ENCODE data around the gene MRPL21.

The MRPL21 gene

DNA sequence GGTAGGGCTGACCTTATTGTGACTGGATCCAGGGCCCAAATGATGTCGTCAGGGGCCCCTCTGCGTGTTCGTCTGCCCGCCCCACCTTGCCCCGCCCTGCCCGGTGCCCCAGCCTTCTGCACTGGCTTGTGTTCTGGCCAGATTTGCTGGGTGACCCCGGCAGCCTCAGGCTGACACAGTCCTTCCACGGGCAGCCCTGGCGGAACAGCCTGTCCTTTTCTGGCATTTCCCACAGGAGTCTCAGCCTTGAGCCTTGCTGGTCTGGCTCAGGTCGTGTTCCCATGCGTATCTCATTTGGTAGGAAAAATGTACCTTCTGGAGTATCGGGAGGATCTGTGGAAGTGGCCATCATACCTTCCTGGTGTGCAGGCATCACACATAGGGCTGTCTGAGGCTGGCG lies 31.0 kb upstream of the MRPL21 start:
- no peak for DNase-seq

DNA sequence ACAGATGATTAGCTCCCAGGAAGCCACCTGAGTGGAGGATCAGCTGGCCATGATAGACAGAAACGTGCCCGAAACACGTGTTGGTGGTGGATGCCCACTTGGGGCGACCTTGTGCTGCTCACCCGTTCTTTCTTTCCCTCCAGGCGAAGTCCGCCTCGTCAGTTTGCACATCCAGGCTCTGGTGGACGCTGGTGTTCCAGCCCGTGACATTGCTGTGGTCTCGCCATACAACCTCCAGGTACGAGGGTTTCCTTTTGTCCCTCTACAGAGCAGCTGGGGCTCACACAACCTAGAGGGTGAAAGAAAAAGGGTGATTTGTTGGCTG lies 30.7 kb upstream of the MRPL21 start:
- no peak for DNase-seq

DNA sequence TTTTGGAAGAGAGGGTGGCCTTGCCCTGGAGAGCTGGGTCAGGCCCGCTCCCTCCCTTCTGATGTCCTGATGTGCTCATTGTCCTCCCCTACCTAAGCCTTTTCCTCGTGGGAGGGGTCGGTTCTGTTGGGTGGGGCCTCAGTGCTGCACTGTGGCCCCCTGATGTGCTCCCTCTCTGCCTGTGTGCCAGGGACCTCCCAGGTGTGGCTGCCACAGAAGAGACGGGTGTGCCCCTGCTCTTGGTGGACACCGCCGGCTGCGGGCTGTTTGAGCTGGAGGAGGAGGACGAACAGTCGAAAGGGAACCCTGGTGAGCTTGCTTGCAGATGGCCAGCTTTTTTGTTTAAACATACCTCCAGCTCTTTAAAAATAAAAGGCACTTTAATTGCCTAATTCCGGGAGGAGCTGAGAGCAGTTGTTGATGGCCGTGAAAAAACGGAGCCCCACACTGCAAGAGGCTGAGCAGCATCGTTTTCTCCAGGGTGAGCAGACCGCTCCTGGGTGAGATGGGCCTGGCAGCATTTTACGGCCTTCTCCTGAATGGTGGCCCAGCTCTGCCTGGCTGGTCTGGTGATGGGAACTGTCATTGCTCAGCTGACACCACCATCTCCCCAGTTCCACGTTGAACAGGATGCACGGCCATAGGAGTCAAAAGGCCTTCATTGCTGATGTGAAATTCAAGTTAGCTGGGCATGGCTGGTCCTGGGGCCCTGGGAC lies 30.1 kb upstream of the MRPL21 start:
- DNase-seq: no peak

DNA sequence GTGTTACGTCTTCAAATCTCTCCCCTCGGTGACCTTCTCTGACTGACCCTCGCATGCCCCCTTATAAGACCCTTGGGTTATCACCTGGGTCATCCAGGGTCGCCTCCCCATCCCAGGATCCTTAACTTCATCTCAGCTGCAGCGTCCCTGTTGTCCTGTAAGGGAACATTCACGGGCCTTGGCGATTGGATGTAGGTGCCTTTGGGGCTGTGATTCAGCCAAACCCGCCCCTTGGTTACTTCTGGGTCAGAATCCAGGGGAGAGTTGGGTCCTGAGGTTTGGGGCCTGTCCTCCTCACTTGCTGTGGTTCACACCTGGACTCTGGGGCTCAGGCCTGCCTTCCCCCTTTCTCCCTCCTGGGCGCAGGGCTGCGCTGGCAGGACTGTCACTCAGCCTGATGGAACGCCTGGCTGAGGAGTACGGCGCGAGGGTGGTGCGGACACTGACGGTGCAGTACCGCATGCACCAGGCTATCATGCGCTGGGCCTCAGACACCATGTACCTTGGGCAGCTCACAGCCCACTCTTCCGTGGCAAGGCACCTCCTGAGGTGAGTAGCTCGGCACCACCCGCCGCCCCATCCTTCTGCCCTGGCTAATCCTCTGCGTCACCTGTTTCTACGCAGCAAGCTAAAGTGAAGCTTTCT lies 29.4 kb upstream of the MRPL21 start:
- DNase-seq: no peak

DNA sequence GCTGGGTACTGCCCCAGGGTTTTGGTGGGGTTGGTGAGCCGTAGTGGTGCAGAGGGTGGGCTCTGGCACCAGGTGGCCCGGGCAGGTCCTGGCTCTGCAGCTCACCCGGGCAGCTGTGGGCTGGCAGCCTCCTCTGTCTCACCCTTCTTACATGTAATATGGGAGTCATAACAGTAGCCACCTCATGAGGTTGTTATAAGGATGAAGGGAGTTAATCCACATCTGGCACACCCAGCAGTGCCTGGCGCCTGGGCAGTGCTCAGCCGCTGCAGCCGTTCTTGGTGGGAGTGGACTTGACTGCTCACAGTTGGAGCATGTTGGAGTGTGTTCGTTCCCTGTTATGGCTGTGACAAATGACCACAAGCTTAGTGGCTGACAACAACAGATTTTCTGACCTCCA lies 28.7 kb upstream of the MRPL21 start:
- no peak for DNase-seq

DNA sequence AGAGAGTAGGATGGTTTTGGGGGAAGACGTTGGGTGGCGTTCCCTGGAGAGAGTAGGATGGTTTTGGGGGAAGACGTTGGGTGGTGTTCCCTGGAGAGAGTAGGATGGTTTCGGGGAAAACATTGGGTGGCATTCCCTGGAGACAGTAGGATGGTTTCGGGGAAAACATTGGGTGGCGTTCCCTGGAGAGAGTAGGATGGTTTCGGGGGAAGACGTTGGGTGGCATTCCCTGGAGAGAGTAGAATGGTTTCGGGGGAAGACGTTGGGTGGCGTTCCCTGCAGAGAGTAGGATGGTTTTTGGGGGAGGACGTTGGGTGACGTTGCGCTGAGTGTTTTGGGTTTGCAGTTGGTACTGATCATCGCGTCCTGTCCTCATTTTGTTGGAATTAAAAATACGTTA lies 28.3 kb upstream of the MRPL21 start:
- DNase-seq: no peak

DNA sequence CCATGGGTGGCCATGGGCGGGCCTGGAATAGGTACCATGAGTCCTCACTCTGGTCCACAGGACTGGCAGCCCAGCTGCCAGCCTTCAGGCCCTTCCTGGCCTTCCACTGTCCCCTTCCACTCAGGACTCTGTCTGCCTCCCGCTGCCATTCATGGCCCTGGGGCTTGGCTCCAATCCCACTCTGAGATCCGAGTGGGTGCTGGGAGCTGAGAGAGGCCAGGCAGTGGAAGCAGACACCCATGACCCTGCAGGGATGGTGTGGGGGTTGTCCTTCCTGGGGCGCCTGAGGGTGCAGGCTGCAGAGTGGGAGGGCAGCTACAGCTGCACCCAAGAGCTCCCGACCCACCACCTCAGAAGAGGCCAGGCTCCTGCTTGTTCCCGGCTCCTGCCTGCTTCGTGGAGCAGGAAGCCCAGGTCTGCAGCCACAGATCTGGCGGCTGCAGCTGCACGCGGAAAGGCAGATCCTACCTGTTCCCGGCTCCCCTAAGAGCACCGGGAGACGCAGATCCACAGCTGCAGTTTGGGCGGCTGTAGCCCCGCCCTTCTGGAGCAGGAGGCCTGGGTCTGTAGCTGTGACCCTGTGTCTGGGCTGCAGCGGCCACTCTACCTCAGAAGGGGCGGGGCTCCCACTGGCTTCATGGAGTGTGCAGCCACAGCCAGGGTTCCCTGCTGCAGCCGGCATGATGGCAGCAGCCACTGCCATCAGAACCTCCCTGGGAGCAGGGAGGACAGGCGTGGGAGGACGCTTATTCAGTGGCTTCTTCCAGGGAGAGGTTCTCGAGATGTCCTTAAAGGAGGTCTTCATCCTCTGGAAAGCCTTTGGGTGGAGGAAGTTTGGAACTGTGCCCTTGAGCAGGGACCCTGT lies 27.6 kb upstream of the MRPL21 start:
- no peak for DNase-seq

DNA sequence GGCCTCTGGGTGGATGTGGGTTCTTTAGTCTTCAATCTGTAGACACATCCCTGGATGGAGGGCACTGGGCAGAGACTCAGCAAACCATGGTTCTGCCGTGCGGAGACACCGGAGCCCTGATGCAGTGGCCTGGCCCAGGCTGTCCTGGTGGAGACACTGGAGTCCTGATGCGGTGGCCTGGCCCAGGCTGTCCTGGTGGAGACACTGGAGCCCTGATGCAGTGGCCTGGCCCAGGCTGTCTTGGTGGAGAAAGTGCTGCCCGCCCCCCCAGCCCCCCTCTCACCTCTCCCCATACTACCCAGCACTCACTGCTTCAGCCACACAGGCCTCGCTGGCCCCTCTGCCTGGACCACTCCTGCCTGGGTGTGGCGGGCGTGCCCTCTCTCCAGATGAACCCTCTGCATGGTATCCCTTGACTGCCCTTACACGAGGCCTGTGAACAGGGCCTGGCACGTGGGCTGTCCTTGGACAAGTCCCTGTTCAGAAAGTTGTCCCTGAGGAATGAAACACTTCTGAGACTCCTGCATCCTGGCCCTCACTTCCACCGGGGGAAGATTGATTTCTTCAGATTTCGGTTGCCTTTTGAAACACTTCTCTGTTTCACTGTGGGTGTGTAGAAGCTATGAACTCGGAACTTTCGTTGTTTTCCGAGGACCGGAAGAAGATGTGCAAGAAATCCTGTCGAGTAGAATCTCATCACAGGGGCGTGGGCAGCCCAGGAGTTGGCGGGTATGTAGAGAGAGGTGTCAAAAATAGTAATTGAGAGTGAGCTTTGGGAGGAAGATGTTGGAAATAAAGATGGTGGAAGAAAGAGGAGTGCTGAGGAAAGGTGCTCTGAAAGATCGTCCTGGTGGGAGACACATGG lies 26.3 kb upstream of the MRPL21 start:
- peak; percentile 69 to 71 for DNase-seq

DNA sequence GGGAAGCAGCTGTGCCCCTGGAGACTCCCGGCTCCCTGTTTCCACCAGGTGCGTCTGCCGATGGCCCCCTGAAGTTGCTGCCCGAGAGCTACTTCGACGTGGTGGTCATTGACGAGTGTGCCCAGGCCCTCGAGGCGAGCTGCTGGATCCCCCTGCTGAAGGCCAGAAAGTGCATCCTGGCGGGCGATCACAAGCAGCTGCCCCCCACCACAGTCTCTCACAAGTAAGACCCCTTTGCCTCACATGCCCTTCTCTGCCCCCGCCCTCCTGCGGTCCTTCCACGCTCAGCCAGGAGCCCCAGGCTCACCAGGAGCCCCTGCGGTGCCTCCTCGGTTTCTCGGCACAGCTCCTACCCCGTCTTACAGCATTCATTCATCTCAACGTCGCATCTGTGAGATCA lies 25.5 kb upstream of the MRPL21 start:
- no peak for DNase-seq

DNA sequence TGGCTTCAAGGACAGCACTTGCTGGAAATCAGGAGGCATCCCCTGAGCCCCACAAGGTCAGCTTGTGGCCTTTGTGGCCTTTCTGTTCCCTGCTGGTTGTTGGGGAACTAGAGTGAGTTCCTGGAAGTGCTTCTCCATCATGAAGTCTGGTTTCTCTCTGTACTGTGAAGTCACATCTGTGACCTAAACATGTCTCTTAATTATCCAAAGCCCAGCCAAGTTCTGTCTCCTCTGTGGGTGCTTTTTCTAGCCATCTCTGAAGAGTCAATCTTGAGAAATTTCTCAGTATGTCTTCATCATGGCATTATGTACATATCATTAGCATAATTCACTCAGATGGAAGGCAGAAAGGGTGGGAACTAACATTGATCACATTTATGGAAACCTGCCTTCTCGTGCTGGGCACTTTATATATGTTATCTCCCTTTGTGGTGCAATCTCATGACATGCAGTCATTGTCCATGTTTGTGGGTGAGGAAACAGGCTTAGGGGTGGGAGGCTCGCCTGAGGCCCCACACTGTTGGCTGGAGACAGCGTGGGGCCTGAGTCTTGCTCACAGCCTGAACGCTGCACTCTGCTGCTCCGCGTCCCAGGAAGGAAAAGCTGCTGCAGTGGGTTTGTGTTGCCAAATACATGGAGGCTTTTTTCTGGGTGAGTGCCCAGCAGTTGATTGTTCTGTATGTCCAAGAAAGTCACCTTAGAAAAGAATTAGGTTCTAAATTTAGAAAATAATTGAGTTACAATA lies 24.7 kb upstream of the MRPL21 start:
- peak; percentile 52 to 65 for DNase-seq

DNA sequence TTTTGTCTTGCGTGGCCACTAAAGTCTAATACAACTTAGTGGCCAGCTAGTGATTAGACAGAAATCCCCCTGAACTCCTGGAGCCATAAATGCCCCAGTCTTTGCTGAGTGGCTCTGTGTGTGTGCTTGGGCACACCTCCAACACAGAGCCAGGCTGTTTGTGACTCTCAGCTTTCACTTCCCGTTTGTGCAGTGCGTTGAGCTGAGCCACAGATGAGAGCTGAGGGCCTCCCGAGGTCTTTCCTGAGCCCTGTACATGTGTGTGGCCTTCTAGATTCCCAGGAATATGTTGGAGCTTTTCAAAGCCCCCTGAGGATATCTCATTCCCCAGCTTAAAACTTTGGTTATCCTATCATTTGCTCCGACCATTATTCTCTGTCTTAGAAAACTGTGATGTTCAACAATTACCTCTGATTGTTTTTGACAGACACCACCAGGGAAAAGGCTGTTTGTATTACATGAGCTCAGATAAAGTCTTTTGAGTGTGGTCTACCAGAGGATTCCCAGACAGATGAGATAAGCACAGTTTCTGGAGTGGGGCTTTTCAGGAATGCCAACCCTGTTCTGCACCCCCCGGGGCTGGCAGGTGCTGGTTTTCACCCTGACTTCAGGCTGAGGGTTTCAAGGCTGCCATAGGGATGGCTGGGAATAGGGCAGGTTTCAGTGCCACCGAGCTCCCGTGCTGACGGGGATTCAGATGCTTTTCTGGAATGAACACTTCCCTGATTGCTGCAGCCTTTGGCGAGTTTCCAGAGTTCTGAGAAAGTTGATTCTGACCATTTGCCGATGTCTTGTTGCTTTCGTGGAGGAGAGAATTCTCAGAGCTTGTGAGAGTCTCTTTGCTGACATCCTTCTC lies 23.9 kb upstream of the MRPL21 start:
- peak; percentile 67 for DNase-seq

DNA sequence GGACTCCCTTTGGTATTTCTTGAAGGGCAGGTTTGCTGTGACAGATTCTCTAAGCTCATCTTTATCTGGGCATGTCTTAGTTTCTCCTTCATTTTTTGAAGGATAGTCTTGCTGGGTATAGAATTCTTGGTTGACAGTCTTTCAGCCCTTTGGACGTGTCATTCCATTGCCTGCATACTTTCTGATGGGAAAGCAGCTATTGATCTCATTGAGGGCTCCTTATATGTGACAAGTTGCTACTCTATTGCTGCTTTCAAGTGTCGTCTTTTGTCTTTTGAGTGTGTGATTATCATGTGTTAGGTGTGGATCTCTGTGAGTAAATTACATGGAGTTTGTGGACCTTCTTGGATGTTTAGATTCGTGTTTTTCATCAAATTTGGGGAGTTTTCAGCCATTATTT lies 22.0 kb upstream of the MRPL21 start:
- DNase-seq: peak in 1 of 2 donors; percentile 14

DNA sequence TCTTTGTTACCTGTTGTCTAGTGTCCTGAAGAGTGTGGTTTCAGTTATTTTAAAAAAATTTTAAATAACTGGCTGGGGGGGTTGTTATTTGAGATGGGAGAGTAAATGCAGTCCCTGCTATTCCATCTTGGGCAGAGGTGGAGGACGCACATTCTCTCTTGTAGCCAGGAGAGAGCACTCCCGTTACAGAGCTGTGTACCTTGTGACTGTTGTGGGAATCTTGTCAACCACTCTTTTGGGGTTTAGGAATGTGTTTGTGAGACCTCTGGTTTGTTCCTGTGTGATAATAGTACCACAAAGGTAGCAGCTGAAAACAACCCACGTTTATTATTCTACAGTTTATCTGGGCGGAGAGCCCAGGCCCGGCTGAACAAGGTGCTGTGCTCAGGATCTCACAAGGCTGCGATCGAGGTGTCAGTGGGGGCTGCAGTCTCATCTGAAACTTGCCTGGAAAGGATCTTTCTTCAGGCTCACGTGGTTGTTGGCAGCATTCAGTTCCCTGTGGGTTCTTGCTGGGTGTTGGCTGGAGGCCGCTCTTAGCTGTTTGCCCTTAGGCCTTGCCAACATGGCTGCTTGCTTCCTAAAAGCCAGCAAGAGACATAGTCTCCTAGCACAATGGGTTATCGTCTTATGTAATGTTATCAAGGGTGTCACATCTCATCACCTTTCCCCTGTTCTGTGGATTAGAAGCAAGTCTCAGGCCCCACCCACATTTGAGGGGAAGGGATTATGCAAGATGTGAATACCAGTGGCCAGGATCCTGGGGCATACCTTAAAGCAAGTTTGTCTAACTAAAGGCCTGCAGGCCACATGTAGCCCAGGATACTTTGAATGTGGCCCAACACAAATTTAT lies 20.7 kb upstream of the MRPL21 start:
- no peak for DNase-seq

DNA sequence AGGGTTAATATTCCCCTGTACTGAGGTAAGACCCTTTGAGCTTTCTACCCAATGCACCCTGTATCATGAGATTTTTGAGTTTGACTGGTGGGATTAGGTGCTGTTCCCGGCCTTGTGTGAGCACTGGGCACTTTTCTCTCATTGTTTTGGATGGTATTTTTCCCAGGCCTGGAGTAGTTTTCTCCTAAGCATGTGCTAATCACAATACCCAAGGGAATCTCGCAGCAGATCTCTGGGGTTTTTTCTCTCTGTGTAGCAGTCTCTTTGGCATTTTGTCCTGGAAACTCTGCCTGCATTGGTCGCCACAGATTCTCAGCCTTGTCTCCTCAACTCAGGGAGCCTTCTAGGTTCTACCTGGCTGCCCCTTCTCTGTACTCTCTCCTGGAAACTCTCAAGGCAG lies 20.0 kb upstream of the MRPL21 start:
- DNase-seq: no peak

DNA sequence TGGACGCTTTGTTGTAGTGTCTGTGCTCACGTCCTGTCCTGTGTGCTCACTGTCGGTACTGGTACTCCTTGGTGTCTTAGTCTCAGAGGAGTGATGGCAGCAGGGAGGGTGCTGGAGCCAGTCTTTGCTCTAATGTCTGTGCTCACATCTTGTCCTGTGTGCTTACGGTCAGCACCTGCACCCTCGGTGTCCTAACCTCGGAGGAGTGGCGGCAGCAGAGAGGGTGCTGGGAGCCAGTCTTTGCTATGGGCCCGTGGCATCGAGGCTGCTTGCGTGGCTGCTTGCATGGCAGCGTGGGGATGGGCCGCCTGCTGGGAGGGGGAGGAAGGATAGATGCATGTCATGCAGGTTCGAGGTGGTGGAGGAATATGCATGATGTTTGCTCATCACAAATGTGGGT lies 12.8 kb upstream of the MRPL21 start:
- DNase-seq: no peak

DNA sequence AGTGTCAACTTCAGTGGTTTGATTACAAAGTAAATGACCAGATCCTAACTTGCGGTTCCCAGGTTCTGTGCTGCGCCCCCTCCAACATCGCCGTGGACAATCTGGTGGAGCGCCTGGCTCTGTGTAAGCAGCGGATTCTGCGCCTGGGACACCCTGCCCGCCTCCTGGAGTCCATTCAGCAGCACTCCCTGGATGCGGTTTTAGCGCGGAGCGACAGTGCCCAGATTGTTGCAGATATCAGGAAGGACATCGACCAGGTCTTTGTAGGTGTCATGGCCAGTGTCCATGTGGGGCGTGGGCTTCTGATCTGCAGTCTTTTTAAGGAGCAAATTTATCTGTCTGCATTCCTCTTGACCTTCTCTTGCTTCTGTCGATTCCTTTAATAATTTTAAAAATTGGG lies 11.1 kb upstream of the MRPL21 start:
- no peak for DNase-seq

DNA sequence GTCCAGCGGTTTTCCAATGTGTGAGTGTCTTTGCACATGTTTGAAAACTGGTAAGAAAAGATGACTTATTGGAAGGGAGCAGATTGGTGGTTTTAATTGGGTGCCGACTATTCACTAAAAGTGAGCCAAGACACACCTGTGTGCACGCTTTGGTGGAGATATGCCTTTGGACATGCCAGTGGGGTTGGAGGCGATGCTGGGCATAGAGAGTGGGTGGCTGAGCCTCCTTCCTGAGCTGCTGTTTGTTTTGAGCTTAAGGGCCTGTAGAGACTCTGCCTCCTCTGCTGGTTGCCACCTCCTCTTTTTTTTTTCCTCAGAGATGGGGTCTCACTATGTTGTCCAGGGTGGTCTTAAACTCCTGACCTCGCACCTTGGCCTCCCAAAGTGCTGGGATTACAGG lies 9.6 kb upstream of the MRPL21 start:
- DNase-seq: no peak

DNA sequence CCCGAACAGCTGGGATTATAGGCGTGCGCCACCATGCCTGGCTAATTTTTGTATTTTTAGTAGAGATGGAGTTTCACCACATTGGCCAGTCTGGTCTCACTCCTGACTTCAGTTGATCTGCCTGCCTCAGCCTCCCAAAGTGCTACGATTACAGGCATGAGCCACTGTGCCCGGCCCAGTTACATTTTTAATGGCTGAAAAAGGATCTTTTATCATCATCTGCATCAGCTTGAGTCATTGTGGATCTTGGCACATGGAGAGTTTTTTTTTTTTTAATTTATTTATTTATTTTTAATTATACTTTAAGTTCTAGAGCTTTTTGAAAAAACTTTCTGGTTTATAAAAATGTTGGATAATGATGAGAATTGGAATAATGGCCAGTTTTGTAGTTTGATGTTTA lies 8.6 kb upstream of the MRPL21 start:
- no peak for DNase-seq

DNA sequence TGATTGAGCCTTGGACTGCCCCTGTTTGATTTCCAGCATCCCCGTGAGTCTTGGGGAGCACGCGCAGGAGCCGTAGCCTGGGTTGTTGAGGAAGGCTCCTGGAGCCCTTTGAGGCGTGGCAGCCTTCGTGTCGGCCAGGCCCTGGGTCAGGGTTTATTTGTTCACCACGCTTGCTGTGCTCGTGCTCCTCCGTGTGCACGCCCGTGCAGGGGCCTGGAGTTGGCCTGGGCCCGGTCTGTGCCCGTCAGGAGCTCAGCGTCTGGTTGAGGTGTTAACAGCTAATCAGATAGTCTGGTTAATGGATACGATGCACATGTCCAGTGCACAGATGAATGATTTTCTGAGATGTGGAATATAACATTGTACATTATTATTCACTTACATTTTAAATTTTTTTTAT lies 8.1 kb upstream of the MRPL21 start:
- no peak for DNase-seq

DNA sequence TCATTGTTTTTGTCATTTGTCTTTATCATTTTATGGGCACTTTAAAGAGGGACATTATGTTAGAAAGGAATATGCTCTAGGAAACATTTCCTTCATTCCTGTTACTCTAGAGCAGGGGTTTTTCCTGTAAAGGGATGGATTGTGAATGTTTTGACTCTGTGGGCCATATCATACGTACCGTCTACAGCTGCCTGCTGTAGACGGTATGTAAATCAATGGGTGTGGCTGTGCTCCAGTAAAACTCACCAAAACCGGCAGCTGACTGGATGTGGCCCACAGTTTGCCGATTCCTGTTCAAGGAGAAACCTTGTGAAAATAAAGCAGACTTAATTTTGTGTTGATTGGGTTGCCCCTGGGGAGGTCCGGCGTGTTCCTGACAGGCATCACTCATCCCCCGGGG lies 7.3 kb upstream of the MRPL21 start:
- DNase-seq: no peak
